Measurements from ENCODE around the gene SLC44A5.

The SLC44A5 gene

GRCh38 chr1:75293270-75293669 is 317.6 kb downstream of the SLC44A5 start:
- H4K20me1 ChIP-seq (ENCODE audit: insufficient read depth, low read length): no peaks in the 10 kb centered on the region
- H3K79me2 ChIP-seq (ENCODE audit: insufficient read depth, low read length): no peaks in the 10 kb centered on the region
- H3F3A ChIP-seq (ENCODE audit: insufficient read depth, low read length): no peaks in the 10 kb centered on the region
- no peaks in the 10 kb centered on the region for H3K9me2 ChIP-seq (ENCODE audit: low read depth, low read length)
- H3K27me3 ChIP-seq (ENCODE audit: insufficient read depth, low read length): no peaks in the 10 kb centered on the region
- H2AFZ ChIP-seq (ENCODE audit: low read length): no peak overlapping the region
- H3K4me1 ChIP-seq (ENCODE audit: insufficient read depth, low read length, severe bottlenecking): no peaks in the 10 kb centered on the region
- no peak for TF ChIP-seq CTCF (IDR thresholded peaks at IDR 0.05; ENCODE audit: low read length)
- no peak for TF ChIP-seq EZH2 (IDR thresholded peaks at IDR 0.05; ENCODE audit: borderline replicate concordance, low read length)
- no peaks in the 10 kb centered on the region for H3K36me3 ChIP-seq (ENCODE audit: insufficient read depth, low read length)
- no peak overlapping the region for H3K9ac ChIP-seq (ENCODE audit: low read length)
- no peak overlapping the region for H3K4me2 ChIP-seq (ENCODE audit: low read length)
- no peak overlapping the region for H3K27ac ChIP-seq (ENCODE audit: low read depth, low read length, poor library complexity, severe bottlenecking)
- H3K4me3 ChIP-seq (ENCODE audit: low read depth, low read length, poor library complexity, severe bottlenecking): no peak overlapping the region
- H3K9me3 ChIP-seq (ENCODE audit: low read length): no peaks in the 10 kb centered on the region

DNA sequence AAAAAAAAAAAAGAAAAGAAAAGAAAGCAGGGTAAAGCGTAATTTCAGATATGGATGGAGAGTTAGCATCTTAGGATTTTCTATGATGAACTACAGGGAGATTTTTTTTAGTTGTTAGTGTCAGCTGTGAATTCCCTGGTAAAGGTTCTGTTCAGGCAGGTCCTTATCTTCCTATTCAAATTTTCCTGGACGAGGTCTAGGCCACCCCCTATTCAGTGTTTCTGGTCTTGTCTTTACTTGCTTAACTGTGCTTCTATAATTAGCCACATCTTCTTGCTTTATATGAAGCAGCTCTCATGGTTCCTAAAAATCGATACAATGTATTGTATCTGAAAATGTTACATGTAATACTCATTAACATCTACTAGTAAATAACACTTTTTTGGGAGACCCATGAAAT is 318.9 kb downstream of the SLC44A5 start:
- Histone ChIP-seq H3K9me2 (ENCODE audit: low read depth, low read length) (no peaks in the 10 kb centered on the region), H2AFZ (ENCODE audit: low read length) (no peak overlapping the region), H3K9me3 (ENCODE audit: low read length) (no peaks in the 10 kb centered on the region), H3K27ac (ENCODE audit: low read depth, low read length, poor library complexity, severe bottlenecking) (no peak overlapping the region), H4K20me1 (ENCODE audit: insufficient read depth, low read length) (no peaks in the 10 kb centered on the region), H3K9ac (ENCODE audit: low read length) (no peak overlapping the region), H3K4me2 (ENCODE audit: low read length) (no peak overlapping the region), H3K27me3 (ENCODE audit: insufficient read depth, low read length) (no peaks in the 10 kb centered on the region), H3K4me1 (ENCODE audit: insufficient read depth, low read length, severe bottlenecking) (no peaks in the 10 kb centered on the region), H3K4me3 (ENCODE audit: low read depth, low read length, poor library complexity, severe bottlenecking) (no peak overlapping the region), H3F3A (ENCODE audit: insufficient read depth, low read length) (no peaks in the 10 kb centered on the region), H3K36me3 (ENCODE audit: insufficient read depth, low read length) (no peaks in the 10 kb centered on the region), H3K79me2 (ENCODE audit: insufficient read depth, low read length) (no peaks in the 10 kb centered on the region)
- TF ChIP-seq CTCF (IDR thresholded peaks at IDR 0.05; ENCODE audit: low read length): no peak
- TF ChIP-seq EZH2 (IDR thresholded peaks at IDR 0.05; ENCODE audit: borderline replicate concordance, low read length): no peak

DNA sequence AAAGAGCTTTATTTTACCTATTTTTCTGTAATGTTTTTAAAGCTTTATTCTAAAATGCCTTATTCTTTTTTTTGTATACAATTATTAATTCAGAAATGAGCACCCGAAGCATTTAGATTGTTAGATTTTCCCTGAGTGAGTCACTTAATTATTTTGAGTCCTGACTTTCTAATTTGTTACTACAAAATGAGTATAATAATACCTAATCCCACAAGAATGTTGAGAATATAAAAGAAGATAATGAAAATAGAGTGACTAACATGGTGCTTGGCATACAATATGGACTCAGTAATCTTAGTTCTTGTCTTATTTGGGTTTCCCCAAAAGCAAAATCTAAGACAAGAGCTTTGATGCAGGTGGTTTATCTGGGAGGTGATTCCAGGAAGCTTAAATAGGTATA is 334.5 kb downstream of the SLC44A5 start:
- Histone ChIP-seq H3K36me3 (ENCODE audit: insufficient read depth, low read length) (no peaks in the 10 kb centered on the region), H3K4me3 (ENCODE audit: low read depth, low read length, poor library complexity, severe bottlenecking) (no peak overlapping the region), H4K20me1 (ENCODE audit: insufficient read depth, low read length) (no peaks in the 10 kb centered on the region), H3K4me2 (ENCODE audit: low read length) (no peak overlapping the region), H3K4me1 (ENCODE audit: insufficient read depth, low read length, severe bottlenecking) (no peaks in the 10 kb centered on the region), H3K9ac (ENCODE audit: low read length) (no peak overlapping the region), H2AFZ (ENCODE audit: low read length) (no peak overlapping the region), H3K27ac (ENCODE audit: low read depth, low read length, poor library complexity, severe bottlenecking) (no peak overlapping the region), H3K9me3 (ENCODE audit: low read length) (no peaks in the 10 kb centered on the region), H3K79me2 (ENCODE audit: insufficient read depth, low read length) (no peaks in the 10 kb centered on the region), H3K27me3 (ENCODE audit: insufficient read depth, low read length) (no peaks in the 10 kb centered on the region), H3F3A (ENCODE audit: insufficient read depth, low read length) (no peaks in the 10 kb centered on the region), H3K9me2 (ENCODE audit: low read depth, low read length) (no peaks in the 10 kb centered on the region)
- TF ChIP-seq CTCF (IDR thresholded peaks at IDR 0.05; ENCODE audit: low read length) (no peak), EZH2 (IDR thresholded peaks at IDR 0.05; ENCODE audit: borderline replicate concordance, low read length) (no peak)

All from OCI-LY1 (cell line).